Raji (cell line): Measurements from ENCODE around the gene NANP.

ENCODE experiments used
- POLR2A ChIP-seq: IDR thresholded peaks from 2 replicates; pipeline ENCODE4 v1.6.1; 2011; ENCODE audit warnings: low read depth, low read length, control low read depth; ENCODE audit not compliant: insufficient read depth

Gene NANP

GRCh38 chr20:25622450-25623224 lies 1.2 kb downstream of the NANP start:
- TF ChIP-seq POLR2A, result no peak

DNA sequence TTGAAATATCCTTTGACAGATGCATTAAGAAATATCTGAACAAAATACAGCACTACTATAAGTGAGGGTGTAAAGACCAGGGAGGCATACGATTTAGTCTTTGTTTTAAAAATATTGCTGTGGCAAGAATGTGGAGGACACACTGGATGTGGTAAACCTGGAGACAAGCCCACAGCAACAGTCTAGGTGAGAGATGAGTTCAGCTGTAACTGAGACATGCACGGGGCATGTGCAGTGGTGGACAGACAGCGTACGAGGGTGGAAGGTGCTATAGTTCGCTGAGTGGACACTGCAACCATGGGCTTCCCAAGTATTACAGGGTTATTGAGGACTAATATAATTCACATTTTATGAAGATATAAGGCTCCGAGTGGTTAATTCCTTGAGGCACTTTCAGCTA lies 1.8 kb downstream of the NANP start:
- no peak for TF ChIP-seq POLR2A

- TF ChIP-seq POLR2A, result no peak
These were observed 4.3 kb downstream of the NANP start for GRCh38 chr20:25619514-25619913.

DNA sequence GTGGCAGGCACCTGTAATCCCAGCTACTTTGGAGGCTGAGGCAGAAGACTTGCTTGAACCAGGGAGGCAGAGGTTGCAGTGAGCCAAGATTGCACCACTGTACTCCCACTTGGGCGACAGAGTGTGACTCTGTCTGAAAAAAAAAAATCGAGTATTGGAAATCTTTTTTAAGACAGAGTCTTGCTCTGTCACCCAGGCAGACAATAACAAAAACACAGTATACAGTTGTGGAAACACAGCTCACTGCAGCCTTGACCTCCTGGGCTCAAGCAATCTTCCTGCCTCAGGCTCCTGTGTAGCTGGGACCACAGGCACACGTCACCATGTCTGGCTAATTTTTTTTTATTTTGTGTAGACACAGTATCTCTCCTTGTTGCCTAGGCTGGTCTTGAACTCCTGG lies 15.0 kb downstream of the NANP start:
- TF ChIP-seq POLR2A, result no peak

- no peak for TF ChIP-seq POLR2A
These were observed 17.6 kb downstream of the NANP start for GRCh38 chr20:25606094-25606695.

GRCh38 chr20:25605148-25605547 lies 18.7 kb downstream of the NANP start:
- no peak for TF ChIP-seq POLR2A

- TF ChIP-seq POLR2A, result no peak
These were observed 19.2 kb downstream of the NANP start for GRCh38 chr20:25604611-25605010.

GRCh38 chr20:25601659-25602058 lies 22.2 kb downstream of the NANP start:
- TF ChIP-seq POLR2A, result no peak

DNA sequence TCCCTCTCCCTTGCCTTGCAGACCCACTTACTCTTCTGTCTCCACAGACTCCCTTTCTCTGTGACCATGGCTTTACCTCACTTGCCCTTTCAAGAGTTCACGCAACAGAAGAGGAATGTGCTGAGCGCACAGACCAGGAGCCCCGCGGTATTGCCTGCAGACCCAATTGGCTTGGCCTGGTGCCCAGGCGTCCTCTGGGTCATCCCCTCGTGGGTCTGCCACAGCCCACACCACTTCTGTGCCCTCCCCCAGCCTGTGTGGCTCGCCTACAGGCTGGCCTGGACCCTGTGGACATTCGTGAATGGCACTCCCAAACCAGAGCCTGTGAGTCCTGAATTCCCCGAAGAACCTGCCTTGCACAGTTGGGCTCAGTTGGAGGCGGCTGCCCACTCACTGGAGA lies 23.2 kb downstream of the NANP start:
- TF ChIP-seq POLR2A, result no peak

DNA sequence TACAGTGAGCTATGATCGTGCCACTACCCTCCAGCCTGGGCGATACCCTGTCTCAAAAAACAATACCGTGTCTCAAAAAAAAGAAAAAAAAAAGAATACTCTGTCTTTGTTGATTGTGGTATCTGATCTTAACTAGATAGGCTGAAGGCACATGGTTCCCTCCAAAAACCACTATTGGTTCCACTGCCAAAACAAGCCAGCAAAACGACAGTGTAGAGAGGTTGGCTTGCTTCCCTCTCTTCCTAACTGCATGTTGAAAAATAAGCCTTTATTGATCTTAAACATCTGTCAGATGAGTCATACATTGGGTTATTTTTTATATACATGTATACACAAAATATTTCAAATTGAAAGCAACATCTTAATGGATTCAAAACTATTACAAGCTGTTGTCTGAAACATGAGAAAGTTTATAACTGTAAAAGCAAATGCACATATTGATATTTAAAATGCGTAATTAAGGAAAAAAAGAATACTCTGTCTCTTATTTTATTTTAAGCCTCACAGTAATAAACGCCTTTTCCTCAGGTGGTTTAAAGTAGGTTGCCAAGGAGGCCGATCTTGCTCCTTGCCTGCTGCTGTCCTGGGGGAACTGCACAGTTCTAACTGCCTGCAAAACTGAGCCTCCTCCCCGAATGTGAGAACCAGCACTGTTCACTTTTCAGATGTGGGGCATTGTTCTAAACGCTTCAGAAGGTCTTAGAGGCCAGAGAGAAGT lies 31.5 kb downstream of the NANP start:
- no peak for TF ChIP-seq POLR2A

GRCh38 chr20:25588491-25588890 lies 35.3 kb downstream of the NANP start:
- TF ChIP-seq POLR2A, result no peak

- TF ChIP-seq POLR2A, result no peak
These were observed 36.3 kb downstream of the NANP start for GRCh38 chr20:25587536-25587935.

- no peak for TF ChIP-seq POLR2A
These were observed 36.9 kb downstream of the NANP start for GRCh38 chr20:25586877-25587276.

- TF ChIP-seq POLR2A, result no peak
These were observed 38.7 kb downstream of the NANP start, which contains the start of gene NINL for GRCh38 chr20:25584905-25585704. TSS of gene NINL (minus strand) at chr20:25585531. CDS start at chr20:25526587, 58,944 bp downstream.

DNA sequence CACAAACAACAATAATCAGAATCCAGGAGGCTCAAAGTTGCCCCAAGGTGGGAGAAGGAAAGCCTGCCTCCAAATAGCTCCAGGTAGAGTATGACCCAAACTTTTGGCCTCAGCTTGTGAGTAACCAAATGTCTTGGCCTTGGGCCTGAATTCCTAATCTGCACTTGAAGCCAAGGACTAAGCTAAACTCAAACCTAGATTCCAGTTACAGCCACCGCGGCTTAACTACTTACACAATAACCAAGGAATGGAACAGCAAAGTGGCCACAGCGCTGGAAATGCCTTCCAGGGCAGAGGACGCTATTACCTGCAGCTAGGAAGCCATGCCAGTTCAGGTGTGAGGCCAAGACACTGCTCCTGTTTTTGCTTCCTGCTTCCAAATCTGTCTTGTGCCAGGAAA lies 43.1 kb downstream of the NANP start:
- TF ChIP-seq POLR2A, result no peak
